Hepatocyte (in vitro differentiated cells): ENCODE measurements around the gene ZNF610. TPM values are rescaled to one million over a fixed set of nuclear protein-coding genes. Genes with fewer than 3 reads are reported as not detected.

Experiments
- DNase-seq: peaks from one replicate; pipeline ENCODE4 v3.0.0-alpha.2; 2016; ENCODE audit warnings: low spot score
- H2AFZ ChIP-seq: fragments of 200-600 bp; sonication (generic); 2 replicates; pipeline ENCODE4 v1.6.0; 2016; ENCODE audit warnings: antibody characterized with exemption, mild to moderate bottlenecking
- H3K27ac ChIP-seq: fragments of 200-600 bp; sonication (generic); 2 replicates; pipeline ENCODE4 v1.5.1; 2016; ENCODE audit warnings: mild to moderate bottlenecking
- H3K27me3 ChIP-seq: fragments of 200-600 bp; sonication (generic); 2 replicates; pipeline ENCODE4 v1.6.1; 2016
- H3K36me3 ChIP-seq: fragments of 200-600 bp; sonication (generic); replicated peaks from 2 replicates; pipeline ENCODE4 v1.5.1; 2016; ENCODE audit warnings: low read depth; ENCODE audit not compliant: insufficient read depth
- H3K4me1 ChIP-seq: fragments of 200-600 bp; sonication (generic); 2 replicates; pipeline ENCODE4 v1.5.1; 2016; ENCODE audit warnings: mild to moderate bottlenecking, moderate library complexity; ENCODE audit not compliant: insufficient read depth
- H3K4me2 ChIP-seq: fragments of 200-600 bp; sonication (generic); 2 replicates; pipeline ENCODE4 v1.6.0; 2016
- H3K4me3 ChIP-seq: fragments of 200-600 bp; sonication (generic); 2 replicates; pipeline ENCODE4 v1.5.1; 2016; ENCODE audit warnings: mild to moderate bottlenecking
- H3K79me2 ChIP-seq: fragments of 200-600 bp; sonication (generic); 2 replicates; pipeline ENCODE4 v1.6.0; 2017; ENCODE audit warnings: mild to moderate bottlenecking
- H3K9me2 ChIP-seq: fragments of 200-600 bp; sonication (generic); replicated peaks from 2 replicates; pipeline ENCODE4 v1.6.0; 2017; ENCODE audit warnings: mild to moderate bottlenecking; ENCODE audit not compliant: insufficient read depth
- H3K9me3 ChIP-seq: fragments of 200-600 bp; sonication (generic); 2 replicates; pipeline ENCODE4 v1.5.1; 2016; ENCODE audit warnings: low read depth, mild to moderate bottlenecking
- H4K20me1 ChIP-seq: fragments of 200-600 bp; sonication (generic); 2 replicates; pipeline ENCODE4 v1.6.0; 2016; ENCODE audit warnings: mild to moderate bottlenecking; ENCODE audit not compliant: insufficient read depth, poor library complexity, severe bottlenecking
- CTCF ChIP-seq: fragments of 200-600 bp; sonication (generic); IDR thresholded peaks from 2 replicates; pipeline ENCODE4 v1.5.1; 2016; ENCODE audit warnings: antibody characterized with exemption, mild to moderate bottlenecking; ENCODE audit not compliant: poor library complexity
- EZH2 ChIP-seq: fragments of 200-600 bp; sonication (generic); IDR thresholded peaks from 2 replicates; pipeline ENCODE4 v1.6.1; 2016; ENCODE audit warnings: antibody characterized with exemption, mild to moderate bottlenecking, borderline replicate concordance
- EZH2phosphoT487 ChIP-seq: fragments of 200-600 bp; sonication (generic); IDR thresholded peaks from one replicate; pipeline ENCODE4 v1.6.1; 2018; ENCODE audit warnings: antibody characterized with exemption, mild to moderate bottlenecking, low read depth, moderate library complexity; ENCODE audit not compliant: unreplicated experiment, severe bottlenecking
- WGBS: methylation state at CpG from one replicate; pipeline ENCODE4 v1.1.6; 2016; ENCODE audit warnings: low lambda C conversion rate; ENCODE audit errors: missing lambda C conversion rate; 5-methylcytosine and 5-hydroxymethylcytosine counted together
- polyA plus RNA-seq: library from polyadenylated mRNA; unstranded; fragments of >200 nt; fragmentation: Nextera tagmentation; extraction: Ambion mirVana; gene quantifications from 2 replicates; pipeline ENCODE4 v1.2.1, GENCODE V29; 2016
- total RNA-seq: library from RNA; depleted of rRNA; stranded (reverse); fragments of >200 nt; gene quantifications from 2 replicates; pipeline ENCODE4 v1.2.3, GENCODE V29; 2014

ZNF610 gene
- total and polyA plus RNA-seq, 2 experiments from 2014 or later: 5.3 to 5.7 TPM

GRCh38 chr19:52351512-52351911 lies 15.5 kb downstream of the ZNF610 start:
- H3K4me2 ChIP-seq: no peak overlapping the region
- H4K20me1 ChIP-seq: no peaks in the 10 kb centered on the region
- no peaks in the 10 kb centered on the region for H3K4me1 ChIP-seq
- H3K79me2 ChIP-seq: no peaks in the 10 kb centered on the region
- H3K36me3 ChIP-seq: no peaks in the 10 kb centered on the region
- no peaks in the 10 kb centered on the region for H3K27me3 ChIP-seq
- WGBS: 80% methylated on average over 9 of the region's 9 CpGs
- H3K27ac ChIP-seq: no peak overlapping the region
- peaks cover 5% of the 10 kb centered on the region for H3K9me3 ChIP-seq
- H3K9me2 ChIP-seq: no peaks in the 10 kb centered on the region
- no peak overlapping the region for H2AFZ ChIP-seq
- no peak for TF ChIP-seq EZH2
- TF ChIP-seq EZH2phosphoT487: no peak
- no peak for TF ChIP-seq CTCF
- no peak for DNase-seq
- H3K4me3 ChIP-seq: no peak overlapping the region

GRCh38 chr19:52366414-52366824 lies 30.4 kb downstream of the ZNF610 start:
- TF ChIP-seq EZH2phosphoT487 (no peak), EZH2 (no peak), CTCF (no peak)
- no peak for DNase-seq
- Histone ChIP-seq H3K4me1 (peaks cover 3% of the 10 kb centered on the region), H4K20me1 (no peaks in the 10 kb centered on the region), H3K79me2 (peaks cover 11% of the 10 kb centered on the region), H3K27me3 (no peaks in the 10 kb centered on the region), H3K36me3 (peaks cover 7% of the 10 kb centered on the region), H3K9me2 (no peaks in the 10 kb centered on the region), H3K9me3 (peaks cover 43% of the 10 kb centered on the region), H3K27ac (no peak overlapping the region), H2AFZ (no peak overlapping the region), H3K4me2 (no peak overlapping the region), H3K4me3 (no peak overlapping the region)
- 98% methylated on average over 8 of the region's 8 CpGs for WGBS

- Histone ChIP-seq H3K4me1 (peaks cover 3% of the 10 kb centered on the region), H3K79me2 (peaks cover 21% of the 10 kb centered on the region), H3K4me2 (peak within 1 kb of the TSS; percentile 75), H4K20me1 (no peaks in the 10 kb centered on the region), H3K9me2 (no peaks in the 10 kb centered on the region), H3K27ac (peak within 1 kb of the TSS; percentile 100), H2AFZ (peak within 1 kb of the TSS; percentile 88), H3K36me3 (peaks cover 7% of the 10 kb centered on the region), H3K4me3 (peak within 1 kb of the TSS; percentile 73), H3K9me3 (peaks cover 38% of the 10 kb centered on the region), H3K27me3 (no peaks in the 10 kb centered on the region)
- 16% methylated on average over 52 of the region's 52 CpGs for WGBS
- DNase-seq: peak; percentile 96
- peak; percentile 5 for TF ChIP-seq CTCF
- TF ChIP-seq EZH2: no peak
Observed at GRCh38 chr19:52369559-52370340, 33.7 kb downstream of the ZNF610 start, which contains the start of gene ZNF880. Gene ZNF880 (plus strand): TSS chr19:52369923. CDS start chr19:52369966, 43 bp downstream.
